GM10266 (cell line): ENCODE data around the gene CCL4.
"Not testable (repeated sequence)": the region's sequence is repeated elsewhere in the genome, so short reads cannot be mapped to it uniquely, and the experiment has no call there.

Source experiments
- DNase-seq: peaks from one replicate; pipeline ENCODE4 v3.0.0; 2012; ENCODE audit errors: extremely low spot score
- TF ChIP-seq, protein P1 (sequence below): IDR thresholded peaks from 2 replicates; pipeline ENCODE4 v1.5.1; 2012; ENCODE audit warnings: mild to moderate bottlenecking, low read depth; ENCODE audit not compliant: control insufficient read depth, insufficient read depth; ENCODE audit errors: missing control alignments

CCL4 gene

DNA sequence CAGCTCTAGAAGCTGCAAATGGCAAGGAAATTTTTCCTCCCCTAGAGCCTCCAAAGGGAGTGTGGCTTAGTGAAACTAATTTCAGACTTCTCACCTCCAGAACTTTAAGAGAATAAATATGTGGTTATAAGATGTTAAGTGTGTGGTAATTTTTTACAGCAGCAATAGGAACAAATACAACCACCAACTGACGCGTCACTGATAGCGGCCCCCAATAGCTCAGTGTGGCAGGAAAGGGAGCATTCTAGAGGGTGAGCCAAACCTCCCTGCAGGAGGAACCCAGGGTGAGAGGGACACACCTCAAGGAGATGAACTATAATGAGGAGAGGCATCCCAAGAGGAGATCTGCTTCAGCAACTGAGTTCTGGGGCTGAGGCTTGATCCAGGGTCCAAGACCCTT, 4.0 kb downstream of the CCL4 start:
- DNase-seq = no peak
- TF ChIP-seq, protein P1, sequence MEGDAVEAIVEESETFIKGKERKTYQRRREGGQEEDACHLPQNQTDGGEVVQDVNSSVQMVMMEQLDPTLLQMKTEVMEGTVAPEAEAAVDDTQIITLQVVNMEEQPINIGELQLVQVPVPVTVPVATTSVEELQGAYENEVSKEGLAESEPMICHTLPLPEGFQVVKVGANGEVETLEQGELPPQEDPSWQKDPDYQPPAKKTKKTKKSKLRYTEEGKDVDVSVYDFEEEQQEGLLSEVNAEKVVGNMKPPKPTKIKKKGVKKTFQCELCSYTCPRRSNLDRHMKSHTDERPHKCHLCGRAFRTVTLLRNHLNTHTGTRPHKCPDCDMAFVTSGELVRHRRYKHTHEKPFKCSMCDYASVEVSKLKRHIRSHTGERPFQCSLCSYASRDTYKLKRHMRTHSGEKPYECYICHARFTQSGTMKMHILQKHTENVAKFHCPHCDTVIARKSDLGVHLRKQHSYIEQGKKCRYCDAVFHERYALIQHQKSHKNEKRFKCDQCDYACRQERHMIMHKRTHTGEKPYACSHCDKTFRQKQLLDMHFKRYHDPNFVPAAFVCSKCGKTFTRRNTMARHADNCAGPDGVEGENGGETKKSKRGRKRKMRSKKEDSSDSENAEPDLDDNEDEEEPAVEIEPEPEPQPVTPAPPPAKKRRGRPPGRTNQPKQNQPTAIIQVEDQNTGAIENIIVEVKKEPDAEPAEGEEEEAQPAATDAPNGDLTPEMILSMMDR = no peak

DNA sequence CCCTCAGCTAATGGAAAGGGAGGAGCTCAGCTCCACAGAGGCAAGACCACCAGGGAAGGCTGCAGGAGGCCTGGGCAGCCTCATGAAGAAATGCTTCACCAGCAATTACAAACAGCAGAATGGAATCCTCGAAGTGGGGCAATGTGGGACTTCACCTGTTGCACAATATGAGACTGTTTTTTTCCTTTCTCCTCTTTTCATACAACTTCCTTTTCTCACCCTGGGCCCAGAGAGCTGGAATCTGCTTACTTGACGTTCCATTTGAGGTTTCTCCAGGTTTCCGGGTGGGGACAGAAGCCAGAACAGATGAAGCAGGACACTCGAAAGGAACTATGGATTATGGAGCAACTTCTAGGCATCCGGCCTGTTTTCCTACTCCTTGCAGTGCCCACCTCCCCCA, 4.6 kb downstream of the CCL4 start:
- not testable (repeated sequence) for DNase-seq

DNA sequence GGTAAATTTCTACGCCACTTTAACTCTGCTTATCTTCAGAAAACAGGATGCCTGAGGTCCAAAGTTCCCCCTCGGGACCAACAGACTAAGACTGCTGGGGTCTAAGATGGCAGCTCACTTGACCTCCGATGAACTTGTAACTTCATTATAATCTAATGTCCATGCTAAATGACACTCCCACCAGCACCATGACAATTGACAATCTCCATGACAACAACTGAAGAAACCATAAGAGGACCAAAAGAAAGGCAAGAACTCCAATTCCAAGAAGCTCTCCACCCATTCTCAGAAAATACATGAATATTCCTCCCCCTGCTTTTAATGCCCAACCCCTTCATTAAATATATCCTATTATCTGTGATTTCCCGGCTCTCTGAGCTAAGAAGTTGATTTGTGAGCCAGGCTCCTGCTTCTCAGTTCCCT, 7.5 kb downstream of the CCL4 start:
- DNase-seq = no peak
- TF ChIP-seq, protein P1 = no peak

DNA sequence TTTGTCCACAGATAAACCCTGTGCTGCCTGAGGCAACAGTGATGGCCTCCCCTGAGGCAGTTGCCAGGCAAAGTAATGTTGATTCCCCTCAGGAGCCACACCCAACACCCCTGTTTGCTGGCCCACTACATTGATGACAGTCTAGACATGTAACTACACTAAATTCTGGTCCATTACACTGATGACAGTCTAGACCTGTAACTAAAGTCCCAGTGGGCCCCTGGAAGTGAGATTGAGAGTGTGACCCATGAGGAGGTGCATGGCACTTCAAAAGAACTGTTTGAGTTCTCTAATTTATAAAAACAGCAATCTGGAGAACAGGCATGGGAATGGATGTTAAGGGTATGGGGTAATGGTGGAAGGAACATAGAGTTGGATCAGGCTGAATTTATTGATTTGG, 8.9 kb downstream of the CCL4 start:
- TF ChIP-seq, protein P1 = no peak
- DNase-seq = no peak

DNA sequence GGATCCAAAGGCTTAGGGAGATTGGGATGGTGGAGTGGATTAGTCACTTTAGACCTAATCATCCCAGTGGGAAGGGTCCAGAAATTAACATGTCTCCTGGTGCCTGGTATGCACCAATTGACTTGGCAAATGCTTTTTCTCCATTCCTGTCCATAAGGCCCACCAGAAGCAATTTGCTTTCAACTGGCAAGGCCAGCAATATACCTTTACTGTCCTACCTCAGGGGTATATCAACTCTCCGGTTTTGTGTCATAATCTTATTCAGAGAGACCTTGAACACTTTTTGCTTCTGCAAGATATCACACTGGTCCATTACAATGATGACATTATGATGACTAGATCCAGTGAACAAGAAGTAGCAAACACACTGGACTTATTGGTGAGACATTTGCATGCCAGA, 9.5 kb downstream of the CCL4 start:
- DNase-seq = not testable (repeated sequence)

DNA sequence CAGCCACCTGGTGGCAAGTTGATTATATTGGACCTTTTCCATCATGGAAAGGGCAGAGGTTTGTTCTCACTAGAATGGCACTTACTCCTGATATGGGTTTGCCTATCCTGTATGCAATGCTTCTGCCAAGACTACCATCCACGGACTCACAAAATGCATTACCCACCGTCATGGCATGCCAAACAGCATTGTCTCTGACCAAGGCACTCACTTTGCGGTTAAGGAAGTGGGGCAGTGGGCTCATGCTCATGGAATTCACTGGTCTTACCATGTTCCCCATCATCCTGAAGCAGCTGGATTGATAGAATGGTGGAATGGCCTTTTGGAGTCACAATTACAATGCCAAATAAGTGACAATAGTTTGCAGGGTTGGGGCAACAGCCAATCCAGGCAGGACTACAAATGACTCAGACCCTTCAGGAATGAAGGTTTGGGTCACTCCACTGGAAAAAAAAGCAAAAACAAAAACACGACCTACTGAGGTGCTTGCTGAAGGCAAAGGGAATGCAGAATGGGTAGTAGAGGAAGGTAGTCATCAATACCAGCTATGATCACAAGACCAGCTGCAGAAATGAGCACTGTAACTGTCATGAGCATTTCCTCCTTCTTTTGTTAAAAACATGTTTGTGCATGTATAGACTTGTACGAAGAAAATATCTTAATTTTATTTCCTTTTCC, 11.5 kb downstream of the CCL4 start:
- not testable (repeated sequence) for DNase-seq

DNA sequence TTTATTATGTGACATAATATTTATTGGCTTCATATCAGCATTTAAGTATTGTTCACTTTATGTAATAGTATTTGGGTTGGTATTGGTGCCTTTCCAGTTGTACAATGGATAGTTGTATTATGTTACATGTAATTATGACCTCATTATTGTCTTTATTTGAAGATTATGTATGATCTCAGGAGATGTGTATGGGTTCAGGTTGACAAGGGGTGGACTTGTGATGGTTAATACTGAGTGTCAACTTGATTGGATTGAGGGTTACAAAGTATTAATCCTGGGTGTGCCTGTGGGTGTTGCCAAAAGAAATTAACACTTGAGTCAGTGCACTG, 12.0 kb downstream of the CCL4 start:
- not testable (repeated sequence) for DNase-seq

DNA sequence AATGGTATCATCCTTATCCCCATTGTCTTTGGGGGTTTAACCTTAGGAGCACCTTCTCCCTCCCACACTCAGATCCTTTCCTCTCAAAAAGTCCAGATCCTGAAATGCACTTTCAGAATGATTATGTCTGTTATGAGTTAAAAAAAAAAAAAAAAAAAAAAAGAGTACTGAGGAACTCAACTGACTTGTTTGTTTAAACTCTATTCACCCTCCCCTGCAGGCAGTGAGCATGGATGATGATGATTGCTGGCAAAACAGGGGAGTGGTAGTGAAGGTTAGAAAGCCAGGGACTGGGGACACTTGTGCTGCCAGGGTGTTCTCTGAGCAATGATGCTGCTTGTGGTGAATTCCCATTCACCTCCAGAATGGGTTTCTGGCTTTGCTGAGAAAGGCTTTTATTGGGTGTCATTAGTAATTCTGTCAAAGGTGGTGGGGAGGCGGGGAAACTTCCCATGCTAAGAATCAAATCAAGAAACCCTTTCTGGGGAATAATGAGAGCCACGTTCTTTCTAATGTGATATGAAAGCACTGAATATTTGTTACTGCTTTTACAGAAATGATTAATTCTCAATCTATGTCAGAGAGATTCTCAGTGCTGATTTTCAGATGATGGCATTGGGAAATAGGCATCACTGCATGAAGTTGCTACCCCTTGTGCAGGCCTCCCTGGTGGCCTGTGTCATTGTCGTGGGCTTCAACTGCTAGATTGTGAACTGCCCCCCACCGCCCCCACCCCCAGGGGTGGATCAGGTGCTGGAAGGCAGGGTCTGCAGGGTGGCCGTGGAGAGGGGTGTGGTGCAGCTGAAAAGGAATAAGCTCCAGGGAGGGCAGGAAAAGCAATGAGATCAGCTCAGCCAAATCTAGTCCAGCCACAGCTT, 14.1 kb downstream of the CCL4 start:
- DNase-seq = no peak
- TF ChIP-seq, protein P1 = no peak

DNA sequence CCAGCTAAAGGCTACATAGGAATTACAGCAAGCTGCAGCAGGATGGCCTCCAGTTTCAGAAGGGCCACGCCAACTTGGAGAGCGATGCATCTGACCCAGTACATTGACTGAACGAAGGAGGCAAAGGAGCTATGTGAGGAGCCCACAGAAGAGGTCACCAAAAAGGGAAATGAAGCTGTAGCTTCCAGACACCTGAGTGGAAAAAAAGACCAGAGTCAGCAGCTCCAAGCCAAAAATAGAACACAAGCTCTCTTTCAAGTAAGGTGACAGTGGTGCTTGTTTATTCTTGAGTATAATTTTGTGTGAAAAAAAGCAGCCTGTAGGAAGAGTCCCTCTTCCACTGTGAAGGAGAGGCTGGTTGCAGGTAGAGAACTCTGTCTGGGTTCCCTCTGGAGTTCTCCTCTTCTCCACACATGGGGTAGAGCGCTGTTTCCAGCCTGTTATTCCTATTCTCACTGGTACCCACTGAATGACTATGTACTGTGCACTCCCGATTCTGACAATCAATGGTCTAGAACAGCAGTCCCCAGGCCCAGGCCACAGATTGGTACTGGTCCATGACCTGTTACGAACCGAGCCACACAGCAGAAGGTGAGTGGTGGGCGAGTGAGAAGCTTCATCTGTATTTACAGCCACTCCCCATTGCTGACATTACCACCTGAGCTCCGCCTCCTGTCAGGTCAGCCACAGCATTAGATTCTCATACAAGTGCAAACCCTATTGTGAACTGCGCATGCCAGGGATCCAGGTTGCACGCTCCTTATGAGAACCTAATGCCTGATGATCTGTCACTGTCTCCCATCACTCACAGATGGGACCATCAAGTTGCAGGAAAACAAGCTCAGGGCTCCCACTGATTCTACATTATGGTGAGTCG, 15.1 kb downstream of the CCL4 start:
- no peak for DNase-seq
- TF ChIP-seq, protein P1 = no peak
